Nephron progenitor cell (in vitro differentiated cells): Measurements from ENCODE around the gene ALDOB.
A peak's percentile ranks its signal among the peaks of the same experiment; 100 is the strongest.

Source experiments
- DNase-seq: peaks from one replicate; pipeline ENCODE4 v3.0.0; 2021
- H3K27ac Mint-ChIP-seq: 2 replicates; pipeline ENCODE4 v1.8.0; 2021; ENCODE audit warnings: mild to moderate bottlenecking, moderate library complexity, mixed read lengths
- H3K27me3 Mint-ChIP-seq: 2 replicates; pipeline ENCODE4 v1.8.0; 2021; ENCODE audit warnings: mild to moderate bottlenecking, low read depth, mixed read lengths; ENCODE audit not compliant: poor library complexity
- H3K36me3 Mint-ChIP-seq: 2 replicates; pipeline ENCODE4 v1.8.0; 2021; ENCODE audit warnings: low read depth, mixed read lengths
- H3K4me1 Mint-ChIP-seq: 2 replicates; pipeline ENCODE4 v1.8.0; 2021; ENCODE audit warnings: mixed read lengths
- H3K4me3 Mint-ChIP-seq: 2 replicates; pipeline ENCODE4 v1.8.0; 2021; ENCODE audit warnings: mild to moderate bottlenecking, moderate library complexity, mixed read lengths
- H3K9me3 Mint-ChIP-seq: 2 replicates; pipeline ENCODE4 v1.8.0; 2021; ENCODE audit warnings: mild to moderate bottlenecking, moderate library complexity, mixed read lengths
- CTCF ChIP-seq: fragments of 200-600 bp; sonication (generic); IDR thresholded peaks from 2 replicates; pipeline ENCODE4 v1.5.0; 2021; ENCODE audit warnings: antibody characterized with exemption

ALDOB gene

GRCh38 chr9:101398068-101398929, 37.3 kb downstream of the ALDOB start, which contains the start of the genes MRPL50 and ZNF189:
Gene MRPL50 (minus strand): TSS chr9:101398618. CDS start chr9:101398592, 26 bp downstream.
Gene ZNF189 (plus strand): TSS chr9:101398851. CDS start chr9:101399157, 306 bp downstream.
- Mint-ChIP-seq H3K27me3 (no peaks in the 10 kb centered on the region), H3K27ac (peak within 1 kb of the TSS; percentile 100), H3K36me3 (peaks cover 87% of the 10 kb centered on the region), H3K9me3 (peaks cover 80% of the 10 kb centered on the region), H3K4me3 (peak within 1 kb of the TSS; percentile 99), H3K4me1 (peaks cover 35% of the 10 kb centered on the region)
- DNase-seq: peak; percentile 92
- no peak for TF ChIP-seq CTCF

GRCh38 chr9:101397746-101398067, 37.9 kb downstream of the ALDOB start:
- H3K9me3 Mint-ChIP-seq: peaks cover 80% of the 10 kb centered on the region
- DNase-seq: no peak

GRCh38 chr9:101394687-101395086, 40.9 kb downstream of the ALDOB start:
- peaks cover 78% of the 10 kb centered on the region for H3K9me3 Mint-ChIP-seq
- H3K4me3 Mint-ChIP-seq: peak overlapping the region; percentile 7
- H3K27ac Mint-ChIP-seq: no peak overlapping the region
- no peaks in the 10 kb centered on the region for H3K27me3 Mint-ChIP-seq
- H3K36me3 Mint-ChIP-seq: peaks cover 87% of the 10 kb centered on the region
- H3K4me1 Mint-ChIP-seq: peaks cover 14% of the 10 kb centered on the region
- no peak for TF ChIP-seq CTCF
- DNase-seq: no peak

More at GRCh38 chr9:101397746-101398067, 37.9 kb downstream of the ALDOB start:
- H3K4me1 Mint-ChIP-seq: peaks cover 35% of the 10 kb centered on the region
- peaks cover 87% of the 10 kb centered on the region for H3K36me3 Mint-ChIP-seq
- H3K27me3 Mint-ChIP-seq: no peaks in the 10 kb centered on the region
- peak overlapping the region; percentile 99 for H3K4me3 Mint-ChIP-seq
- no peak for TF ChIP-seq CTCF
- peak overlapping the region; percentile 100 for H3K27ac Mint-ChIP-seq

- peaks cover 9% of the 10 kb centered on the region for H3K4me1 Mint-ChIP-seq
- DNase-seq: no peak
- peaks cover 80% of the 10 kb centered on the region for H3K9me3 Mint-ChIP-seq
- H3K27me3 Mint-ChIP-seq: no peaks in the 10 kb centered on the region
- H3K36me3 Mint-ChIP-seq: peaks cover 97% of the 10 kb centered on the region
- H3K27ac Mint-ChIP-seq: no peak overlapping the region
- no peak overlapping the region for H3K4me3 Mint-ChIP-seq
- no peak for TF ChIP-seq CTCF
Observed at GRCh38 chr9:101393135-101393534, 42.4 kb downstream of the ALDOB start.

- Mint-ChIP-seq H3K4me3 (no peak overlapping the region), H3K36me3 (peaks cover 93% of the 10 kb centered on the region), H3K4me1 (no peaks in the 10 kb centered on the region), H3K9me3 (peaks cover 64% of the 10 kb centered on the region), H3K27me3 (no peaks in the 10 kb centered on the region), H3K27ac (no peak overlapping the region)
- no peak for DNase-seq
- TF ChIP-seq CTCF: no peak
Observed at GRCh38 chr9:101388507-101388993, 47.0 kb downstream of the ALDOB start.
